ENCODE measurements around the gene OTOR.

OTOR gene, protein sequence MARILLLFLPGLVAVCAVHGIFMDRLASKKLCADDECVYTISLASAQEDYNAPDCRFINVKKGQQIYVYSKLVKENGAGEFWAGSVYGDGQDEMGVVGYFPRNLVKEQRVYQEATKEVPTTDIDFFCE

GRCh38 chr20:16748308-16748900 lies at the start of gene OTOR:
Gene OTOR, plus strand, starts transcription at chr20:16748358. Its CDS starts 44 bp downstream, at chr20:16748402.
- DNase-seq = no peak

- DNase-seq = no peak
Measured at GRCh38 chr20:16699293-16699692, 48.9 kb upstream of the OTOR start.

DNA sequence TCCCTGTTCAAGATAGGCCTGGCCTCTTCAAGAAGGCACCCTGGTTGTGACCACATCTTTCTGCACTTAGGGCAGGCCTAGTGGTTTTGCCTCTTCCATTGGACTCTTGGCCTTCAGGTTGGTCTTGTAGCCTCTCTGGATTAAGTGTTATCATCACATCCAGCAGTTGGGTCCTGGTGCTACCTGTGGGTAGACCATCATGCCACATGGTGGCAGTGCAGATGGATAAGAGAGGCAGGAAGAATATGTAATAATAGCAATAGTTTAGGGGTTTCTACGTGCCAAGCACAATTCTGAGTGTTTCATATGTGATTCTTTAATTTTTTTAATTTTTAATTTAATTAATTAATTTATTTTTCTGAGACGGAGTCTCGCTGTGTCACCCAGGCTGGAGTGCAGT lies 46.9 kb upstream of the OTOR start:
- DNase-seq = no peak

GRCh38 chr20:16703570-16703969 lies 44.6 kb upstream of the OTOR start:
- DNase-seq = no peak

DNA sequence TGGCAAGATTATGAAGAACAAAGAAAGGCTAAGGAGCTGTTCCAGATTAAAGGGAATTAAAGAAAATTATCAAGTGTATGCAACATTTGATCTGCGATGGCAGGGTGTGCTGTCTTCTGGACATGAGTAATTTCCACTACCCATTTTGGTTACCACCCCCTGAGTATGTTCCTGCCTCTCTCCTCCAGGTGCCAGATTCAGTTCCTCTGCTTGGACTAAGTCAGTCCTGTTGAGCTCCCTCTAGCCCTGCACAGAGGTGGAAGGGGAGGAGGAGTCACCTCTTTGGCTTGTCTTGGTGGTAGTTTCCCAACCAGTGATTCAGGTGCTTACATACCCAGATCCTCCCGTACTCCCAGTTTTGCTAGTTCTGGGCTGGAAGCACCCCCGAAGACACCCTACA lies 40.5 kb upstream of the OTOR start:
- DNase-seq = no peak

DNA sequence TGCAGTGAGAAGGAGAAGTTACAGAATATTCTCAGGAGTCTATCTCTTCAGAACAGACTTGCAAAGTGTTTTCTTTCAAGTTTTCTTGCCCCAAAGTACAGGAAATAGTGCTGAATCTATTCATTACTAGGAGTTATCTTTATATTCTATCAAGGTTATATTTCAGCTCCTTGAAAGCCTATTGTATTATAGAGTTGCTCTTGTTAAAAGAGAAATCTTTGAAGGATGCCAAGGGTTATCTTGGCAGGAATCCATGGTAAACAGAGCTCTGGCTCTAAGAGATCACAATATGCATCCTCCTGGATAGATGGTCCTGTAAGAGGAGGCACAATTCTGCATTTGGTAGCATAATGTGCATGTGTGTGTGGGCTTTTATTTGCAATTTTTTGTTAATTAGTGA lies 39.6 kb upstream of the OTOR start:
- DNase-seq = no peak

DNA sequence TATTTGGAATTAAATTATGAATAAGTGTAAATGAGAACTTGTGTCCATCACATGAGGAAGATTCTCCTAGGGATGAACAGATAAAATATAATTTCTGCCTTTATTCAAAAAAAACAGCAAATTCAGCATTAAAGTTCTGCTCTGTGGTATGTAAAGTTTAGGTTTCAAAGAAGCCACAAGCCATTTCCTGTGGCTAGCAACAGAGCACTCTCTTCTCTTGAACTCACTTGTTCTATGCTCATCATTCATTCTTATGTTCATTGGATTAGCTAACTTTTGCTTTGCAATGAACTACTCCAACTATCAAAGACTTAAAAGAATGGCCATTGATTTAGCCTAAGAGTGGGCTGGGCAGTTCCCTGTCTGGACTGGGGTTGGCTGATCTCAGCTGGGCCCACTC lies 39.1 kb upstream of the OTOR start:
- DNase-seq = no peak

DNA sequence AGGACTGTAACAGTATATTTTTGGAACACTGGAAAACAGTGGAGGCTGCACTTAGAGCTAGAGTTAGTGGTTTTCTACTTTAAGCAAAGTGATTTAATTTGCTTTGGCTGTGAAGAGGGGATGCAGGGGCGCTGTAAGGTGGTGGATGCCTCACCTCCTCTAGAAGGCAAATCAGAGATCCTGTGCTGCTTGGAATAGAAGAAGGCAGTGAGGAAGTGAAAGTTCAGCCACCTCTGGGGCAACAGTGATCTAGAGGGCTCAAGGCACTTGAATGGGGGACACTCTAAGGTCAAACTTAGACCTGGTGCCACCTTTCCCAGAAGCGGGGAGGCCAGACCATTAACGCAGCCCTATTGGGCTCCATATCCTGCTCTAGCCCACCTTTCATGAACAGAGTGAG lies 37.4 kb upstream of the OTOR start:
- no peak for DNase-seq

- no peak for DNase-seq
Measured at GRCh38 chr20:16711661-16712258, 36.4 kb upstream of the OTOR start.

- no peak for DNase-seq
Measured at GRCh38 chr20:16712511-16712947, 35.6 kb upstream of the OTOR start.

- no peak for DNase-seq
Measured at GRCh38 chr20:16713066-16713465, 35.1 kb upstream of the OTOR start.

DNA sequence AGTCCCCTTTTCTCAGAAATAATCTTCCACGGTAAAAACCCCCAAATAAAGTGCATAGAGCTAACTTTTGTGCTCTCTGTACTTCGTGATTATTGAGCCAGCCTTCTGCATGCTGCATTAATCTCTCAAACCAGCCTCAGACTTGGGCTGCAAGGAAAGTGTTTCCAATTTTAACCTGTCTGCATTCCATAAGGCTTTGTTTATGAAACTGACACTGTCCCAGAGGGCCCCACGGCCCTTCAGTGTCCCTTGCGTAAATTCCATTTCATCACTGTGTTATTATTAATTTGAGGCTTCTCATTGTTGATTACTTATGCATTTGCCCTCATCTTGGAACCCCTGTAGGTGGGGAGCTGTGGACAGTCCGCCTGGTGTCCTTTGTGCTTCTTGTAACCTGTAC lies 33.9 kb upstream of the OTOR start:
- DNase-seq = no peak

GRCh38 chr20:16714751-16715150 lies 33.4 kb upstream of the OTOR start:
- no peak for DNase-seq

GRCh38 chr20:16719421-16719820 lies 28.7 kb upstream of the OTOR start:
- no peak for DNase-seq

- no peak for DNase-seq
Measured at GRCh38 chr20:16729080-16729479, 19.1 kb upstream of the OTOR start.

GRCh38 chr20:16729565-16730460 lies 18.3 kb upstream of the OTOR start, which contains the start of gene SNRPB2:
Gene SNRPB2, plus strand, starts transcription at chr20:16730026. Its CDS starts 1,677 bp downstream, at chr20:16731703.
- peak; percentile 92 for DNase-seq

DNA sequence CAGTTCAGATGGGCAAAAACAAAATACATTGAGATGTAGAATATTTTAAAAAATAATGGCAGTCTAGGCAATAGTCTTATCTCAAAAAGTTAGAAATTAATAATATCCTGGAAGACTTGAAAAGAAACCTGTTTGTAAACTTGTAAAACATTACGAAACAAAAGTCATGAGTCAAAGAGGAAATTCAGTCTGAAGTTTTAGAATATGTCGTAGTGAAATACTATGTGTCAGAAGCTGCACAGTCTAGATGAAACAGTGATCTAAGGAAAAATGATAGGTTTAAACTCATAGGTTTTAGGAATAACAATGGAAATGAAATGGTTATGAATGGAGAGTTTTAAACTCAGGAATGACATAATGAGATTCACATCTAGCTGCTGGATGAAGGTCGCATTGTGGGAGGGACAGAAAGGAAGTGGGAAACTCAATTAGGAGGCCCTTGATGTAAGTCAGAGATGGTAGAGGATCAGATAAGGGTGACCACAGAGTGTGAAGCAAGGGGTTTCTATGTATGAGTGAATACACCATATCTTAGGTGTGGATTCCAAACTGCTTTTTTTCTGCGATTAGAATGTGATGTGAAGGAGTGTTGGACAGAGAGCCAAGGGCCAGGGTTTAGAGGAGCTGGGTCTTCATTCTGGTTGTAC lies 15.5 kb upstream of the OTOR start:
- DNase-seq = no peak

- DNase-seq = no peak
Measured at GRCh38 chr20:16740365-16741072, 7.6 kb upstream of the OTOR start.

DNA sequence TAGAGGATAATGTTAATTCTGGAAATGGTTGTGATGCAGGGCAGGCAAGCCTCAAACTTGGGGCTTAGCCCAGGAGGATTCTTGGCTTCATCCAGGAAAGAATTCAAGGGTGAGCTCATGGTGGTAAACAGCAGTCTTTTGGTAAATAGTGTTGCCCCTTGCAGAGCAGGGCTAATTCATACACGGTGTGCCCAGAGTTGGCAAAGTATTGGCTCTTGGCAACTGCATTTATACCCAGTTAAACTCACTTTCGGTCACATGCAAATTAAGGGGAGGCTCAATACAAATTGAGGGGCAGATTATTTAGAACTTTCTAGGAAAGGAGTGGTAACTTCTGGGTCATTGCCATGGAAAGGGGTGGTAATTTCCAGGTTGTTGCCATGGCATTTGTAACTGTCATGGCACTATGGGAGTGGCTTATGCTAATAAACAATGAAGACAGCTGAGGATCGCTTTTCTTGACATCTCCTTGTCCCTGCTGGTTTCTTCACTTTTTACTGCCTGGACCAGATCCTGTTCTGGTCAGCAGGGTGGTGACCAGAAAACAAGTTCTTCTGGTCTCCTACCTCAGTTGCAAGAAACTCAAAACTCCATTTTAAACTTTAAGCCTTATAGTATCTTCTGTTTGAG lies 3.9 kb upstream of the OTOR start:
- DNase-seq = no peak

- no peak for DNase-seq
Measured at GRCh38 chr20:16745204-16745603, 3.0 kb upstream of the OTOR start.

GRCh38 chr20:16747291-16747811 lies 807 bp upstream of the OTOR start:
- DNase-seq = no peak

GRCh38 chr20:16749573-16749972 lies 1.4 kb downstream of the OTOR start:
- no peak for DNase-seq

Data from activated naive CD4-positive, alpha-beta T cell treated with anti-CD3 and anti-CD28 coated beads, Interleukin-2, amount 50 U/mL, for 16 hours (primary cell).